ENCODE measurements around the gene SEMA6D. TPM values are rescaled to one million over a fixed set of nuclear protein-coding genes. Genes with fewer than 3 reads are reported as not detected.

The SEMA6D gene
- total RNA-seq, 1 donor from 2014 or later: not detected

DNA sequence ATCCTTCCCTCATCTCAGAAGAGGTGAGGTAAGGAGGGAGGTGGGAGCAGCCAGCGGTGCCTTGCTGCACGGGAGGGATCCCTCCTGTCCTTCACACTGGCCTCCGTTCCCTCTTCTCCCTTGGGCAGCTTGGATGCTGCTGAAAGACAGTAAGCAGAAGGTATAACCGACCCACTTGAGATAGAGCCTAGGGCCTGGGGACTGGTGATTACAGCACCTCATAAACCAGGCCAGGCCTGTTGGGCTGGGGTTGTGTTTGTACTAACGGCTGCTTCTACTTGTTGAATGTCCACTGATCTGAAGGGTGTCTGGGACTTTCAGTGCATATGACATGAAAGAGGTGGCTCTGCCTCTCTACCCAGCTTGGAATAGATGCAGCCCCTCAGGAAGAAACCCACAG, 25.0 kb downstream of the SEMA6D start:
- DNase-seq: no peak
- intact Hi-C loops (cut with micrococcal nuclease): no loop called here
- TF ChIP-seq, protein P1, sequence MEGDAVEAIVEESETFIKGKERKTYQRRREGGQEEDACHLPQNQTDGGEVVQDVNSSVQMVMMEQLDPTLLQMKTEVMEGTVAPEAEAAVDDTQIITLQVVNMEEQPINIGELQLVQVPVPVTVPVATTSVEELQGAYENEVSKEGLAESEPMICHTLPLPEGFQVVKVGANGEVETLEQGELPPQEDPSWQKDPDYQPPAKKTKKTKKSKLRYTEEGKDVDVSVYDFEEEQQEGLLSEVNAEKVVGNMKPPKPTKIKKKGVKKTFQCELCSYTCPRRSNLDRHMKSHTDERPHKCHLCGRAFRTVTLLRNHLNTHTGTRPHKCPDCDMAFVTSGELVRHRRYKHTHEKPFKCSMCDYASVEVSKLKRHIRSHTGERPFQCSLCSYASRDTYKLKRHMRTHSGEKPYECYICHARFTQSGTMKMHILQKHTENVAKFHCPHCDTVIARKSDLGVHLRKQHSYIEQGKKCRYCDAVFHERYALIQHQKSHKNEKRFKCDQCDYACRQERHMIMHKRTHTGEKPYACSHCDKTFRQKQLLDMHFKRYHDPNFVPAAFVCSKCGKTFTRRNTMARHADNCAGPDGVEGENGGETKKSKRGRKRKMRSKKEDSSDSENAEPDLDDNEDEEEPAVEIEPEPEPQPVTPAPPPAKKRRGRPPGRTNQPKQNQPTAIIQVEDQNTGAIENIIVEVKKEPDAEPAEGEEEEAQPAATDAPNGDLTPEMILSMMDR (IDR thresholded peaks at IDR 0.05): no peak
- ChIA-PET POLR2A (no interaction called here), CTCF (no interaction called here)
- no peaks in the 10 kb centered on the region for H3K9me3 Mint-ChIP-seq
- H3K36me3 Mint-ChIP-seq (ENCODE audit: low read depth): no peaks in the 10 kb centered on the region
- H3K27me3 Mint-ChIP-seq: peaks cover 2% of the 10 kb centered on the region
- no peak for ATAC-seq (ENCODE audit: low read depth)
- H3K4me3 Mint-ChIP-seq: no peak overlapping the region
- no peaks in the 10 kb centered on the region for H3K4me1 Mint-ChIP-seq
- H3K27ac Mint-ChIP-seq: no peak overlapping the region

DNA sequence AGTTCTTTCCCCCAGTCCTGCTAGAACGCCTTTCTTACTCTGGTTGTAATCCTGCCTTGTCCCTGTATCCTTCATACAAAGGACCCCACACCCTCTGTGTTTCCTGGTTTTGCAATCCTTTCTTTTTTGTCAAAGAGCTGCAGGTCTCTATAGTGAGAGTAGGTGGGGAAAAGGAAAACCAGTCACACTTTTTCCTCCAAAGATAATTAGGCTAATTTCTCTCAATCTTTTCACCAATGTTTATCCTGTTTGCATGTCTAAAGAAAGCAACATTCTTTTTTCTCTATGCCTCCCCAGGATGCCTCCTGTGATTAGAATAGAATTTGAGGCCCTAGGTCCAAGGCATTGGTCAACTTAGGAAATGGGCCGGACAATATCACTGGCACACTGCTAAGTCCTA, 25.4 kb downstream of the SEMA6D start:
- Mint-ChIP-seq H3K36me3 (ENCODE audit: low read depth) (no peaks in the 10 kb centered on the region), H3K27me3 (peaks cover 2% of the 10 kb centered on the region), H3K4me3 (no peak overlapping the region), H3K27ac (no peak overlapping the region), H3K4me1 (no peaks in the 10 kb centered on the region), H3K9me3 (no peaks in the 10 kb centered on the region)
- no peak for DNase-seq
- intact Hi-C loops (cut with micrococcal nuclease): no loop called here
- CTCF ChIA-PET: no interaction called here
- TF ChIP-seq, protein P1 (IDR thresholded peaks at IDR 0.05): no peak
- no peak for ATAC-seq (ENCODE audit: low read depth)
- POLR2A ChIA-PET: no interaction called here

DNA sequence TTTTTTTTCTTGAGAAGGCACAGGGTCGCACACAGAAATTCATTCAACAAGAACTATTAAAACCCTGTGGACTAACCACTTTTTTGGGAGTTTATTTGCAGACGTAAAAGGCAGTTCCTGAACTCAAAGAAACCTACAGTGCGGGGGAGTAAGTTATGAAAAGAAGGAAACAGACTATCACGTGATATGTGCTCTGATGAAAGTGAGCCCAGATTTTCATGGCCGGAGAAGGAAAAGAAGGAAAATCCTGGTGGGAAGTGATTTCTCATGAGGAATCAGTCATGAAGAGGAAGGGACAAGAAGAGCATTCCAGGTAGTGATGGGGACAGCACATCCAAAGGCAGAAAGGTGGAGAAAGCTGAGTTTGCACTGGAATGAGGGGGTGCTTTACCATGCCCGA, 26.1 kb downstream of the SEMA6D start:
- intact Hi-C loops (cut with micrococcal nuclease): no loop called here
- H3K27me3 Mint-ChIP-seq: no peaks in the 10 kb centered on the region
- TF ChIP-seq, protein P1 (IDR thresholded peaks at IDR 0.05): no peak
- no peak overlapping the region for H3K4me3 Mint-ChIP-seq
- no peaks in the 10 kb centered on the region for H3K9me3 Mint-ChIP-seq
- ATAC-seq (ENCODE audit: low read depth) (no peak), DNase-seq (no peak)
- H3K36me3 Mint-ChIP-seq (ENCODE audit: low read depth): no peaks in the 10 kb centered on the region
- H3K4me1 Mint-ChIP-seq: no peaks in the 10 kb centered on the region
- no peak overlapping the region for H3K27ac Mint-ChIP-seq
- ChIA-PET POLR2A (no interaction called here), CTCF (no interaction called here)

DNA sequence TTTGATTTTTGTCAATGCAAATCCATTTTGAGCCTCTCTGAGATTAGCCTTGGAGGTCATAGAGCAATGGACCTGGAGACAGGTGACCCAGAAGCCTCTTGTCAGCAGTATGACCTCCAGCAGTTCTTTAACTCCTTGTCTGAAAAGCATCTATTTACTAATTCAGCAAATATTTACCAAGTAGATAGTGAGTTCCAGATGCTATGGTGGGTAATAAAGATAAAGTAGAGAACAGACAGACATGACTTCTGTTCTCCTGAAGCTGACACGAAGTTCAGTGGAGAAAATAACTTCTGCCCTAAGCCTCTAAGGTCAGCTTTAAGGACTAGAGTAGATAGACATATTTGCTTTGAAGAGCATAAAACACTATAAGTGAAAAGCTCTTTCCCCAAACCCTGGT, 26.6 kb downstream of the SEMA6D start:
- Mint-ChIP-seq H3K4me3 (no peak overlapping the region), H3K9me3 (no peaks in the 10 kb centered on the region), H3K4me1 (no peaks in the 10 kb centered on the region), H3K27ac (no peak overlapping the region), H3K27me3 (no peaks in the 10 kb centered on the region), H3K36me3 (ENCODE audit: low read depth) (no peaks in the 10 kb centered on the region)
- ATAC-seq (ENCODE audit: low read depth): no peak
- intact Hi-C loops (cut with micrococcal nuclease): no loop called here
- ChIA-PET POLR2A (no interaction called here), CTCF (no interaction called here)
- DNase-seq: no peak
- TF ChIP-seq, protein P1 (IDR thresholded peaks at IDR 0.05): no peak

DNA sequence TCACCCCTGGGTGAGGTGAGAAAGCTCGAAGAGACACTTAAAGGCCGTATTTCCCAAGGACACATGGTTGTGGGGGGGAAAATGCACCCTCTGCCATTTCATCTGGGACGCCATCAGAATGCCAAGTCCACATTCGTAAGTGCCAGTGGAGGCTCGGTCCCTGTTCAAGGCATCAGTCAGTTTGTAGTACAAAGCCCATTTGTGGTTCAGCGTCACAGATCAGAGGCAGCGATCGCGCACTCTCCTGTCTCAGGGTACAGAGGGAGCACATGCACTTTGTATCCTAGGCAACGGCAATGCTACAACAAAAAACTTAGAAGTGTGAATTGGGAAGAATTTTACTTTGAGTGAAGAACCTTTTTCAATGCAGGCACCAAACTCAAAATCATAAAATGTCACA, 27.2 kb downstream of the SEMA6D start:
- no peaks in the 10 kb centered on the region for H3K4me1 Mint-ChIP-seq
- DNase-seq (no peak), ATAC-seq (ENCODE audit: low read depth) (no peak)
- H3K9me3 Mint-ChIP-seq: no peaks in the 10 kb centered on the region
- no peak overlapping the region for H3K27ac Mint-ChIP-seq
- no peaks in the 10 kb centered on the region for H3K36me3 Mint-ChIP-seq (ENCODE audit: low read depth)
- ChIA-PET CTCF (no interaction called here), POLR2A (no interaction called here)
- H3K4me3 Mint-ChIP-seq: no peak overlapping the region
- no peaks in the 10 kb centered on the region for H3K27me3 Mint-ChIP-seq
- TF ChIP-seq, protein P1 (IDR thresholded peaks at IDR 0.05): no peak
- intact Hi-C loops (cut with micrococcal nuclease): no loop called here
